Measurements from ENCODE around the gene SEMA3B.
"Not testable (repeated sequence)": the region's sequence is repeated elsewhere in the genome, so short reads cannot be mapped to it uniquely, and the experiment has no call there.

Gene SEMA3B

DNA sequence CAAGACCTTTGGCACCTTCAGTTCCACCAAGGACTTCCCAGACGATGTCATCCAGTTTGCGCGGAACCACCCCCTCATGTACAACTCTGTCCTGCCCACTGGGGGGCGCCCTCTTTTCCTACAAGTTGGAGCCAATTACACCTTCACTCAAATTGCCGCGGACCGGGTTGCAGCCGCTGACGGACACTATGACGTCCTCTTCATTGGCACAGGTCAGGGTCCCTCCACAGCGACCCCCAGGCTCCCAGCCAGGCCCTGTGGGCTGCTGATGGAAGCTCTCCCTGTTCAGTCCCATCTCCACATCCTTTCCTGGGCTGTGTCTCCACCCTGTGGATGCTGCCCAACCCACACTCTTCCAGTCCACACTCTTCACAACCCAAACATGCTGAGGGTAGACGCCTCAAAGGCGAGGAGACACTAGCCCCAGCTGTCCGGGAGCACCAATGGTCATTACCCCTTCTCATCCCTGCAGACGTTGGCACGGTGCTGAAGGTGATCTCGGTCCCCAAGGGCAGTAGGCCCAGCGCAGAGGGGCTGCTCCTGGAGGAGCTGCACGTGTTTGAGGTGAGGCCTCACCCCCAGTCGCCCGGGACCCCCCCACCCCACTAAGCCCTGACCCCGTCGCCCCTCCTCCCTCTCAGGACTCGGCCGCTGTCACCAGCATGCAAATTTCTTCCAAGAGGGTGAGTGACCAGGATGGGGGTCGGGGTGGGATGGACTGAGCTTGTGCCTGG lies 5.6 kb downstream of the SEMA3B start:
- no peak for DNase-seq

- DNase-seq, result no peak
Observed at GRCh38 chr3:50275141-50275995, 6.4 kb downstream of the SEMA3B start.

GRCh38 chr3:50275996-50276761 lies 7.2 kb downstream of the SEMA3B start:
- no peak for DNase-seq

GRCh38 chr3:50276762-50277101 lies 7.8 kb downstream of the SEMA3B start:
- DNase-seq, result no peak

DNA sequence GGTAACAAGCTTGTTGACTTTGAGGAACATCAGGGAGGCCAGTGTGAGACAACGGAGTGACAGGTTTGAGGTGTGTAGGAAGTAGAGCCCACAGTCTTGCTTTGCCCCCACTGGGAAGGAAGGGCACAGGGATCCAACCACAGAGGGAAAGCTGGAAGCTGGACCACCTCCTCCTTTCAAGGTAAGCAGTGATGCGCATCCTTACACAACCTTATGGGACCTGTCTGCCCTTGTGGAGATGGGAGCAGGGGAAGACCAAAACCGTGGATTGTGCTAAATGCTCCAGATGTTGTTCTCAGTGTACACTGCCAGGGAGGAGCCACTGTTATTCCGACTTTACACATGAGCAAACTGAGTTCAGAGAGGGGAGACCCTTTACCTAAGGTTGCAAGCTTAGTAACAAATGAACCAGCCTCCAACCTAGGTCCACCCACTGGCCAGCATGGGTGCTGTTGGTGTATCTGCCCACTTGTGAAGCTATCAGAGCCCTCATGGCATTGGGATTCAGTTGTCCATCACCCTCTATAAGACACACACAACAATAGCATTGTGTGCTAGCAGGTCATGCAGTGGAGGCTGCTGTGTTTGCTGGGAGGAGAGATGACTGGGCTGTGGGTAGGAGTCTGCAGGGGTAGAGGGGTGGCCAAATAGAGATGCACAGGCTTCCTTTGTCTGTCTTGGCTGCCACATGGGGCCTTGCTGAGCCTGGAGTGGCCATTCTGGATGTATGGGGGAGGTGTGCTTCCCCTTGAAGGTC lies 9.4 kb downstream of the SEMA3B start:
- no peak for DNase-seq

DNA sequence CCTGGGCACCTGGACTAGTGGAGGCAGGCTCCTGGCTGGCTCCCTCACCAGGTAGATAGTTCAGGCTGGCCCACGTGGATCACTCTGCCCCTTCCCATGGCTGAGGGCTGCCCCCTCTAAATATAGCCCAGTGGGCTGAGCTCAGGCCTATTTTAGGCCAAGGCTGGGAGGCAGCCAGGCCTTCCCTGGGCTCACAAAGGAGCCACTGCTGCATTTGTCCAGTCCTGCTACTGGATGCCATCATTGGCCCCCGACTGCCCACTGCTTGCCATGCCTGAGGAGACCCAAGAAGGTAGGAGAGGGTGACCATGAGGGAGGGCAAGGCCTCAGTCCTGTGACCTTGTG lies 9.9 kb downstream of the SEMA3B start, which contains the start of gene LSMEM2:
Gene LSMEM2 (plus strand): TSS at position 208 of the 345 bp plus-strand sequence. CDS start 27 bp downstream, at position 235.
- no peak for DNase-seq

DNA sequence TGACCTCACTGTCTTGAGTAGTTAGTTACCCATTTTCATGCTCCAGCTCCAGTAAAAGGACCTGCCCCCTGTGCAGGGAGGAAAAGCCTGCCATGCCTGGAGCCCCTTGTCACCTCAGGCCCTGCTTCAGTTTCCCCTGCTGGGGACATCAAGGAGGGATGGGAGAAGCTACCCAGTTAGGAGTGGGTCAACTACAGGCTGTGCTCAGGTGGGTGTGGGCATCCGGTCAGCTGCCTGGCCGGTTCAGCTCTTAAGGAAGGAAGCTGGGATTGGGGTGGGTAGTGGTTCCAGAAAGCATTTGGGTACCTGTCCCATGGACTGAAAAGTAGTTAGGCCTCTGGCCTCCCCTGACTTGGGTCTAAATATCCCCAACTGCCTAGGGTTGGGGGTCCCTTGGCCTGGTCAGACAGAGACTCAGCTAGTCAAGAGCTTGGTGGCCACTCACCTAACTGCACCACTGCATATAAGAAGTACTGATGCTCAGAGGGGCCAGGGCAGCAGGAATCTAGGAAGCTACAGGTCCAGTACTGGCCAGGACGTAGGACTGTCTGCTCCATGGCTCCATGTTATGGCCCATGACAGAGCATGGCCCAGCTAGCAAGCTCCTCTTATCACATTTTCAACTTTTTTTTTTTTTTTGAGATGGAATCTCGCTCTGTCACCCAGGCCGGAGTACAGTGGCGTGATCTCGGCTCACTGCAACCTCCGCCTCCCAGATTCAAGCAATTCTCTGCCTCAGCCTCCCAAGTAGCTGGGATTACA lies 10.5 kb downstream of the SEMA3B start:
- no peak for DNase-seq

GRCh38 chr3:50284121-50284520 lies 15.2 kb downstream of the SEMA3B start:
- not testable (repeated sequence) for DNase-seq

GRCh38 chr3:50286322-50287227 lies 17.6 kb downstream of the SEMA3B start:
- no peak for DNase-seq

- no peak for DNase-seq
Observed at GRCh38 chr3:50287262-50287661, 18.3 kb downstream of the SEMA3B start.

GRCh38 chr3:50288387-50289007 lies 19.6 kb downstream of the SEMA3B start:
- DNase-seq, result no peak

GRCh38 chr3:50289130-50289529 lies 20.2 kb downstream of the SEMA3B start:
- DNase-seq, result no peak

- DNase-seq, result no peak
Observed at GRCh38 chr3:50290161-50290641, 21.3 kb downstream of the SEMA3B start.

DNA sequence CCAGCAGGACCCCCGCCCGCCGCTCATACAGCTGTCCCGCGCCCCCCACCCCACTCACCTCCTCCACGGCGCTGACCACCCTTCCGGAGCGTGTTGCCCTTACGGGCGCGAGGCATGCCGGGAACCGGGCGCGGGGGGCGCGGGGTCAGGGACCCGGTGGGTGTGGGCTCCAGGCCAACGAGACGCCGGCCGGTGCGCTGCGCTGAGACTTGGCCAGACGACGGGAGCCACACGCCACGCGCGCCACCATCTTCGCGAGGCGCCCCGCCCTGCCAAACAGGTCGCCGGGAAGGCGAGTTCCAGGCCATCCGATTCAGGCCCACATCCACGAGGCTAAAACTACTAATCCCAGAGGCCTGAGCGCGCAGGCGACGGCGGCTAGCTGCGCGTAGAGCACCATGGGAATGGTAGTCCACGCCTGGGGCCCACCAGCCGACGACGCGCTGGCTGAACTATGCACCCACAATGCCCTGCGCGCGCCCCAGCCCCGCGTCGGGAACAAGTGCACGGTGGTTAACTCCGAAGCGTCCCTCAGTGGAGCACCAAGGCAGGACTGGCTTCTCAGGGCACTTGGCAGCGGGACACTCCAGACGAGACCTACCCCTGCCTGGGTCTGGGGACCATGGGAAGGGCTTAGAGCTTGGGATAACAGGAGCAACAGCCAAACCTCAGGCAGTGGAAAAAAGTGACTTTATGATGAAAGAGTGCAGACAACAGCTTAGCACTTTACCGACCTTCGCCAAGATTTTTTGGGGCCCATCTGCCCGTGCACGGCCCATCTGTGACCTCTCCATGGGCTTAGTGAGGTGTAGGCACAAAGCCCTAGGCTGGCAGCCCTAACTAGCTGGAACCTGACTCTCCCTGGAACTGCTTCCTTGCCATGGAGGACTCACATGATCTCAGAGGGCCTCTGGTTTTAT lies 23.5 kb downstream of the SEMA3B start, which contains the start of gene IFRD2:
Gene IFRD2 (minus strand): TSS at position 271 of the 920 bp plus-strand sequence. CDS start 155 bp downstream, at position 116.
- peak; percentile 70 to 91 for DNase-seq

GRCh38 chr3:50293079-50293801 lies 24.3 kb downstream of the SEMA3B start:
- no peak for DNase-seq

DNA sequence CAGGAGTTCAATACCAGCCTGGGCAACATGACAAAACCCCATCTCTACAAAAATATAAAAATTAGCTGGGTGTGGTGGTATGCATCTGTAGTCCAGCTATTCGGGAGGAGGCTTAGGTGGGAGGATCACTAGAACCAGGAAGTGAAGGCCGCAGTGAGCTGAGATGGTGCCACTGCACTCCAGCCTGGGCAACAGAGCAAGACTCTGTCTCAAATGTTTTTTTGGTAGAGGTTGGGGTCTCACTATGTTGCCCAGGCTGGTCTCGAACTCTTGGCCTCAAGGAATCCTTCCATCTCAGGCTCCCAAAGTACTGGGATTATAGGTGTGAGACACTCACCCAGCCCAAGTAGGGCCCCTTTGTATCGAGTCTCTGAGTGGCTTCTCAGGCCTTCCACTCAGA lies 25.1 kb downstream of the SEMA3B start:
- no peak for DNase-seq

GRCh38 chr3:50294492-50295403 lies 25.8 kb downstream of the SEMA3B start:
- DNase-seq, result no peak
